Measurements from ENCODE around the gene POLG2.
"Not testable (repeated sequence)": the region's sequence is repeated elsewhere in the genome, so short reads cannot be mapped to it uniquely, and the experiment has no call there.

DNA sequence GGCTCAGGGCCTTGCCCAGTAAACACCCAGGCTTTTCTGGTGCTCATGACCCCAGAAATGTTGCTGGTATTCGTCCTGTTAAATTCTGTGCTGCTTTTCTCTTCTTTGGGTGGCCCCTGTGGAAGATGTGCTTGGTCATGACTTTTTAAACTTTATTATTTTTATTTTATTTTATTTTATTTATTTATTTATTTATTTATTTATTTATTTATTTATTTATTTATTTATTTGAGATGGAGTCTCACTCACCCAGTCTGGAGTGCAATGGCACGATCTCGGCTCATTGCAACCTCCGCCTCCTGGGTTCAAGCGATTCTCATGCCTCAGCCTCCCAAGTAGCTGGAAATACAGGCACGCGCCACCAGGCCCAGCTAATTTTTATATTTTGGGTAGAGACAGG is 37.0 kb downstream of the POLG2 start:
- TF ChIP-seq, protein P1, sequence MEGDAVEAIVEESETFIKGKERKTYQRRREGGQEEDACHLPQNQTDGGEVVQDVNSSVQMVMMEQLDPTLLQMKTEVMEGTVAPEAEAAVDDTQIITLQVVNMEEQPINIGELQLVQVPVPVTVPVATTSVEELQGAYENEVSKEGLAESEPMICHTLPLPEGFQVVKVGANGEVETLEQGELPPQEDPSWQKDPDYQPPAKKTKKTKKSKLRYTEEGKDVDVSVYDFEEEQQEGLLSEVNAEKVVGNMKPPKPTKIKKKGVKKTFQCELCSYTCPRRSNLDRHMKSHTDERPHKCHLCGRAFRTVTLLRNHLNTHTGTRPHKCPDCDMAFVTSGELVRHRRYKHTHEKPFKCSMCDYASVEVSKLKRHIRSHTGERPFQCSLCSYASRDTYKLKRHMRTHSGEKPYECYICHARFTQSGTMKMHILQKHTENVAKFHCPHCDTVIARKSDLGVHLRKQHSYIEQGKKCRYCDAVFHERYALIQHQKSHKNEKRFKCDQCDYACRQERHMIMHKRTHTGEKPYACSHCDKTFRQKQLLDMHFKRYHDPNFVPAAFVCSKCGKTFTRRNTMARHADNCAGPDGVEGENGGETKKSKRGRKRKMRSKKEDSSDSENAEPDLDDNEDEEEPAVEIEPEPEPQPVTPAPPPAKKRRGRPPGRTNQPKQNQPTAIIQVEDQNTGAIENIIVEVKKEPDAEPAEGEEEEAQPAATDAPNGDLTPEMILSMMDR (IDR thresholded peaks at IDR 0.05) = not testable (repeated sequence)
- TF ChIP-seq POLR2A (IDR thresholded peaks at IDR 0.05) = not testable (repeated sequence)

All from thyroid gland (tissue), 4 donors.